Mesodermal cell (in vitro differentiated cells): Measurements from ENCODE around the gene TP53I11.

Experiments
- H3K27ac ChIP-seq: 2 replicates; pipeline ENCODE4 v1.7.0; 2013; ENCODE audit warnings: mild to moderate bottlenecking, low read depth, low read length, moderate library complexity; ENCODE audit not compliant: severe bottlenecking
- H3K36me3 ChIP-seq: 2 replicates; pipeline ENCODE4 v1.7.1; 2013; ENCODE audit warnings: mild to moderate bottlenecking, low read length, moderate library complexity; ENCODE audit not compliant: control insufficient read depth, insufficient read depth
- H3K4me1 ChIP-seq: one replicate; pipeline ENCODE4 v1.7.1; 2013; ENCODE audit warnings: mild to moderate bottlenecking, low read length; ENCODE audit not compliant: insufficient read depth, control insufficient read depth, poor library complexity, severe bottlenecking
- H3K4me3 ChIP-seq: 2 replicates; pipeline ENCODE4 v1.7.0; 2013; ENCODE audit warnings: low read length, control low read depth, mild to moderate bottlenecking; ENCODE audit not compliant: insufficient read depth, poor library complexity, severe bottlenecking; ENCODE audit errors: extremely low read depth
- H3K9me3 ChIP-seq: 2 replicates; pipeline ENCODE4 v1.7.1; 2013; ENCODE audit warnings: mild to moderate bottlenecking, low read length, moderate library complexity; ENCODE audit not compliant: control insufficient read depth
- WGBS, 2 experiments: methylation state at CpG; one replicate each; pipeline ENCODE4 v1.1.5; 2013; ENCODE audit warnings: missing lambda C conversion rate in 2 of 2; ENCODE audit not compliant: insufficient coverage in 2 of 2; 5-methylcytosine and 5-hydroxymethylcytosine counted together

TP53I11 gene

GRCh38 chr11:44912270-44912987 is 38.3 kb downstream of the TP53I11 start:
- 50 to 68% methylated on average over 8 to 9 of the region's 12 CpGs for WGBS, 2 experiments
- Histone ChIP-seq H3K9me3 (no peaks in the 10 kb centered on the region), H3K36me3 (peaks cover 25% of the 10 kb centered on the region), H3K27ac (no peak overlapping the region), H3K4me1 (peaks cover 17% of the 10 kb centered on the region), H3K4me3 (no peak overlapping the region)

- H3K9me3 ChIP-seq, result no peaks in the 10 kb centered on the region
- 31 to 33% methylated on average over 20 to 23 of the region's 24 CpGs for WGBS, 2 experiments
- peak overlapping the region; percentile 23 for H3K27ac ChIP-seq
- H3K36me3 ChIP-seq, result peaks cover 21% of the 10 kb centered on the region
- peaks cover 17% of the 10 kb centered on the region for H3K4me1 ChIP-seq
- no peak overlapping the region for H3K4me3 ChIP-seq
Observed at GRCh38 chr11:44911029-44911814, 39.5 kb downstream of the TP53I11 start.

GRCh38 chr11:44910591-44910990 is 40.1 kb downstream of the TP53I11 start:
- Histone ChIP-seq H3K36me3 (peaks cover 15% of the 10 kb centered on the region), H3K27ac (no peak overlapping the region), H3K4me1 (peaks cover 17% of the 10 kb centered on the region)

GRCh38 chr11:44909557-44909956 is 41.1 kb downstream of the TP53I11 start:
- no peak overlapping the region for H3K27ac ChIP-seq
- 95 to 98% methylated on average over 13 to 14 of the region's 14 CpGs for WGBS, 2 experiments
- H3K9me3 ChIP-seq, result no peaks in the 10 kb centered on the region
- peaks cover 8% of the 10 kb centered on the region for H3K36me3 ChIP-seq
- peaks cover 20% of the 10 kb centered on the region for H3K4me1 ChIP-seq
- no peak overlapping the region for H3K4me3 ChIP-seq

More at GRCh38 chr11:44910591-44910990, 40.1 kb downstream of the TP53I11 start:
- Histone ChIP-seq H3K4me3 (no peak overlapping the region), H3K9me3 (no peaks in the 10 kb centered on the region)
- 87 to 89% methylated on average over 8 to 9 of the region's 9 CpGs for whole genome bisulfite sequencing, 2 experiments

- H3K9me3 ChIP-seq, result no peaks in the 10 kb centered on the region
- 61 to 75% methylated on average over 5 of the region's 5 CpGs for WGBS, 2 experiments
- H3K36me3 ChIP-seq, result peaks cover 7% of the 10 kb centered on the region
Observed at GRCh38 chr11:44906649-44907048, 44.0 kb downstream of the TP53I11 start.

GRCh38 chr11:44905131-44905866 is 45.4 kb downstream of the TP53I11 start:
- H3K27ac ChIP-seq, result no peak overlapping the region
- H3K36me3 ChIP-seq, result peaks cover 13% of the 10 kb centered on the region
- peaks cover 3% of the 10 kb centered on the region for H3K4me1 ChIP-seq
- H3K4me3 ChIP-seq, result no peak overlapping the region
- WGBS, 2 experiments, result 49 to 62% methylated on average over 7 of the region's 9 CpGs
- H3K9me3 ChIP-seq, result no peaks in the 10 kb centered on the region

More at GRCh38 chr11:44906649-44907048, 44.0 kb downstream of the TP53I11 start:
- H3K27ac ChIP-seq, result no peak overlapping the region
- no peak overlapping the region for H3K4me3 ChIP-seq
- H3K4me1 ChIP-seq, result peaks cover 13% of the 10 kb centered on the region

GRCh38 chr11:44904261-44905020 is 46.2 kb downstream of the TP53I11 start:
- Histone ChIP-seq H3K4me1 (peaks cover 3% of the 10 kb centered on the region), H3K4me3 (no peak overlapping the region), H3K36me3 (peaks cover 9% of the 10 kb centered on the region), H3K27ac (no peak overlapping the region), H3K9me3 (no peaks in the 10 kb centered on the region)
- WGBS, 2 experiments, result 83 to 89% methylated on average over 6 to 9 of the region's 12 CpGs

GRCh38 chr11:44903518-44903917 is 47.2 kb downstream of the TP53I11 start:
- Histone ChIP-seq H3K4me1 (peaks cover 3% of the 10 kb centered on the region), H3K36me3 (peaks cover 14% of the 10 kb centered on the region), H3K9me3 (peaks cover under 1% of the 10 kb centered on the region), H3K27ac (no peak overlapping the region), H3K4me3 (no peak overlapping the region)
- WGBS, 2 experiments, result 83 to 92% methylated on average over 1 to 2 of the region's 3 CpGs

GRCh38 chr11:44903035-44903434 is 47.6 kb downstream of the TP53I11 start:
- Histone ChIP-seq H3K36me3 (peaks cover 19% of the 10 kb centered on the region), H3K9me3 (peaks cover 4% of the 10 kb centered on the region), H3K4me1 (peaks cover 3% of the 10 kb centered on the region), H3K4me3 (no peak overlapping the region), H3K27ac (no peak overlapping the region)
- WGBS, 2 experiments, result 79 to 86% methylated on average over 6 to 7 of the region's 7 CpGs

GRCh38 chr11:44901786-44902185 is 48.9 kb downstream of the TP53I11 start:
- WGBS, 2 experiments, result 93 to 100% methylated on average over 2 to 4 of the region's 5 CpGs
- Histone ChIP-seq H3K4me1 (peaks cover 3% of the 10 kb centered on the region), H3K4me3 (no peak overlapping the region), H3K9me3 (peaks cover 4% of the 10 kb centered on the region), H3K27ac (no peak overlapping the region), H3K36me3 (peaks cover 30% of the 10 kb centered on the region)
